HCT116 (cell line): ENCODE results near the gene FHIT.

ENCODE experiments used
- ATF3 ChIP-seq: IDR thresholded peaks from 2 replicates; pipeline ENCODE4 v1.6.1; 2012
- ELF1 ChIP-seq: IDR thresholded peaks from 2 replicates; pipeline ENCODE4 v1.6.1; 2012; ENCODE audit warnings: low read depth, borderline replicate concordance
- EZH2 ChIP-seq: fragments of 200-600 bp; sonication (generic); IDR thresholded peaks from 2 replicates; pipeline ENCODE4 v1.6.1; 2017; ENCODE audit warnings: antibody characterized with exemption, mixed run types
- FOSL1 ChIP-seq: IDR thresholded peaks from 2 replicates; pipeline ENCODE4 v1.6.1; 2012; ENCODE audit warnings: low read depth
- MAX ChIP-seq: IDR thresholded peaks from 2 replicates; pipeline ENCODE4 v1.6.1; 2012
- POLR2A ChIP-seq: IDR thresholded peaks from 2 replicates; pipeline ENCODE4 v1.7.0; 2011; ENCODE audit warnings: borderline replicate concordance; ENCODE audit not compliant: insufficient read depth, insufficient read length; ENCODE audit errors: extremely low read depth
- POLR2AphosphoS5 ChIP-seq: IDR thresholded peaks from 2 replicates; pipeline ENCODE4 v1.6.1; 2011; ENCODE audit warnings: mild to moderate bottlenecking, low read depth, low read length, moderate library complexity
- SIN3A ChIP-seq: IDR thresholded peaks from 2 replicates; pipeline ENCODE4 v1.6.1; 2012; ENCODE audit warnings: low read depth
- SP1 ChIP-seq: IDR thresholded peaks from 2 replicates; pipeline ENCODE4 v1.6.1; 2012; ENCODE audit warnings: low read depth
- TCF7L2 ChIP-seq: IDR thresholded peaks from 2 replicates; pipeline ENCODE4 v1.7.0; 2011; ENCODE audit warnings: borderline replicate concordance, inconsistent platforms; ENCODE audit not compliant: insufficient read depth, insufficient read length; ENCODE audit errors: extremely low read depth
- ZNF274 ChIP-seq: fragments of 200-500 bp; sonication (Bioruptor generic); IDR thresholded peaks from 2 replicates; pipeline ENCODE4 v1.6.1; 2014; ENCODE audit warnings: mild to moderate bottlenecking, low read depth, low read length, inconsistent platforms
- TF ChIP-seq, protein P1 (sequence below), 3 experiments: fragments of 200-600 bp in 1 of 3; sonication (generic) in 1 of 3; IDR thresholded peaks in 2 of 3; conservative IDR thresholded peaks in 1 of 3; 2 replicates each; pipeline ENCODE4 v1.5.1; 2012 to 2017; ENCODE audit warnings: low read depth in 2 of 3, low read length in 2 of 3, antibody characterized with exemption in 1 of 3, borderline replicate concordance in 1 of 3, control low read depth in 1 of 3, mild to moderate bottlenecking in 1 of 3, mixed read lengths in 1 of 3, mixed run types in 1 of 3, moderate library complexity in 1 of 3; ENCODE audit not compliant: insufficient read depth in 1 of 3
- TF ChIP-seq, protein P2 (sequence below): IDR thresholded peaks from 2 replicates; pipeline ENCODE4 v1.6.1; 2012; ENCODE audit warnings: low read depth

- TF ChIP-seq POLR2A, result no peak
- no peak for TF ChIP-seq POLR2AphosphoS5
- TF ChIP-seq, protein P1, sequence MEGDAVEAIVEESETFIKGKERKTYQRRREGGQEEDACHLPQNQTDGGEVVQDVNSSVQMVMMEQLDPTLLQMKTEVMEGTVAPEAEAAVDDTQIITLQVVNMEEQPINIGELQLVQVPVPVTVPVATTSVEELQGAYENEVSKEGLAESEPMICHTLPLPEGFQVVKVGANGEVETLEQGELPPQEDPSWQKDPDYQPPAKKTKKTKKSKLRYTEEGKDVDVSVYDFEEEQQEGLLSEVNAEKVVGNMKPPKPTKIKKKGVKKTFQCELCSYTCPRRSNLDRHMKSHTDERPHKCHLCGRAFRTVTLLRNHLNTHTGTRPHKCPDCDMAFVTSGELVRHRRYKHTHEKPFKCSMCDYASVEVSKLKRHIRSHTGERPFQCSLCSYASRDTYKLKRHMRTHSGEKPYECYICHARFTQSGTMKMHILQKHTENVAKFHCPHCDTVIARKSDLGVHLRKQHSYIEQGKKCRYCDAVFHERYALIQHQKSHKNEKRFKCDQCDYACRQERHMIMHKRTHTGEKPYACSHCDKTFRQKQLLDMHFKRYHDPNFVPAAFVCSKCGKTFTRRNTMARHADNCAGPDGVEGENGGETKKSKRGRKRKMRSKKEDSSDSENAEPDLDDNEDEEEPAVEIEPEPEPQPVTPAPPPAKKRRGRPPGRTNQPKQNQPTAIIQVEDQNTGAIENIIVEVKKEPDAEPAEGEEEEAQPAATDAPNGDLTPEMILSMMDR (IDR thresholded peaks at IDR 0.05 in 2 of 3, conservative IDR thresholded peaks at IDR 0.05 in 1 of 3; ENCODE audit: borderline replicate concordance in 1 of 3, insufficient read depth in 1 of 3, low read depth in 2 of 3, low read length in 2 of 3), result no peak
- TF ChIP-seq FOSL1, result no peak
- no peak for TF ChIP-seq SIN3A
- TF ChIP-seq, protein P2, sequence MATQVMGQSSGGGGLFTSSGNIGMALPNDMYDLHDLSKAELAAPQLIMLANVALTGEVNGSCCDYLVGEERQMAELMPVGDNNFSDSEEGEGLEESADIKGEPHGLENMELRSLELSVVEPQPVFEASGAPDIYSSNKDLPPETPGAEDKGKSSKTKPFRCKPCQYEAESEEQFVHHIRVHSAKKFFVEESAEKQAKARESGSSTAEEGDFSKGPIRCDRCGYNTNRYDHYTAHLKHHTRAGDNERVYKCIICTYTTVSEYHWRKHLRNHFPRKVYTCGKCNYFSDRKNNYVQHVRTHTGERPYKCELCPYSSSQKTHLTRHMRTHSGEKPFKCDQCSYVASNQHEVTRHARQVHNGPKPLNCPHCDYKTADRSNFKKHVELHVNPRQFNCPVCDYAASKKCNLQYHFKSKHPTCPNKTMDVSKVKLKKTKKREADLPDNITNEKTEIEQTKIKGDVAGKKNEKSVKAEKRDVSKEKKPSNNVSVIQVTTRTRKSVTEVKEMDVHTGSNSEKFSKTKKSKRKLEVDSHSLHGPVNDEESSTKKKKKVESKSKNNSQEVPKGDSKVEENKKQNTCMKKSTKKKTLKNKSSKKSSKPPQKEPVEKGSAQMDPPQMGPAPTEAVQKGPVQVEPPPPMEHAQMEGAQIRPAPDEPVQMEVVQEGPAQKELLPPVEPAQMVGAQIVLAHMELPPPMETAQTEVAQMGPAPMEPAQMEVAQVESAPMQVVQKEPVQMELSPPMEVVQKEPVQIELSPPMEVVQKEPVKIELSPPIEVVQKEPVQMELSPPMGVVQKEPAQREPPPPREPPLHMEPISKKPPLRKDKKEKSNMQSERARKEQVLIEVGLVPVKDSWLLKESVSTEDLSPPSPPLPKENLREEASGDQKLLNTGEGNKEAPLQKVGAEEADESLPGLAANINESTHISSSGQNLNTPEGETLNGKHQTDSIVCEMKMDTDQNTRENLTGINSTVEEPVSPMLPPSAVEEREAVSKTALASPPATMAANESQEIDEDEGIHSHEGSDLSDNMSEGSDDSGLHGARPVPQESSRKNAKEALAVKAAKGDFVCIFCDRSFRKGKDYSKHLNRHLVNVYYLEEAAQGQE, result no peak
- no peak for TF ChIP-seq SP1
- no peak for TF ChIP-seq EZH2
- TF ChIP-seq ELF1, result no peak
- no peak for TF ChIP-seq MAX
- no peak for TF ChIP-seq ATF3
- TF ChIP-seq ZNF274, result no peak
- TF ChIP-seq TCF7L2, result no peak
These were observed 173.1 kb downstream of the FHIT start for GRCh38 chr3:61078048-61078752.
